Endodermal cell (in vitro differentiated cells): ENCODE results near the gene IKZF4. TPM values are rescaled to one million over a fixed set of nuclear protein-coding genes. Genes with fewer than 3 reads are reported as not detected.
"Not testable (repeated sequence)": the region's sequence is repeated elsewhere in the genome, so short reads cannot be mapped to it uniquely, and the experiment has no call there.

Experiments
- DNase-seq: peaks from one replicate; pipeline ENCODE4 v3.0.0-alpha.2; 2017
- H3K27ac ChIP-seq: 2 replicates; pipeline ENCODE4 v1.5.1; 2013; ENCODE audit warnings: mild to moderate bottlenecking, low read depth, low read length, moderate library complexity
- H3K27me3 ChIP-seq: 2 replicates; pipeline ENCODE4 v1.6.1; 2013; ENCODE audit warnings: mild to moderate bottlenecking, low read length, moderate library complexity; ENCODE audit not compliant: insufficient read depth, control insufficient read depth, poor library complexity, severe bottlenecking
- H3K36me3 ChIP-seq: 2 replicates; pipeline ENCODE4 v1.7.0; 2013; ENCODE audit warnings: mild to moderate bottlenecking, low read length, moderate library complexity; ENCODE audit not compliant: control insufficient read depth, insufficient read depth
- H3K4me1 ChIP-seq: one replicate; pipeline ENCODE4 v1.7.0; 2013; ENCODE audit warnings: low read length; ENCODE audit not compliant: control insufficient read depth, insufficient read depth
- H3K4me3 ChIP-seq: 2 replicates; pipeline ENCODE4 v1.5.1; 2013; ENCODE audit warnings: mild to moderate bottlenecking, low read length, moderate library complexity
- H3K9ac ChIP-seq: 2 replicates; pipeline ENCODE4 v1.6.1; 2013; ENCODE audit warnings: mild to moderate bottlenecking, low read length, moderate library complexity; ENCODE audit not compliant: poor library complexity, severe bottlenecking; ENCODE audit errors: extremely low read depth
- H3K9me3 ChIP-seq: 2 replicates; pipeline ENCODE4 v1.6.1; 2013; ENCODE audit warnings: mild to moderate bottlenecking, low read length, moderate library complexity; ENCODE audit not compliant: control insufficient read depth
- H3K27ac Mint-ChIP-seq: 2 replicates; pipeline ENCODE4 v1.8.0; 2020; ENCODE audit warnings: mixed read lengths
- H3K27me3 Mint-ChIP-seq: 2 replicates; pipeline ENCODE4 v1.8.0; 2021; ENCODE audit warnings: mild to moderate bottlenecking, mixed read lengths; ENCODE audit not compliant: insufficient read depth
- H3K36me3 Mint-ChIP-seq: 2 replicates; pipeline ENCODE4 v1.8.0; 2020; ENCODE audit warnings: low read depth, mixed read lengths
- H3K4me1 Mint-ChIP-seq: 2 replicates; pipeline ENCODE4 v1.8.0; 2020; ENCODE audit warnings: mixed read lengths
- H3K4me3 Mint-ChIP-seq: 2 replicates; pipeline ENCODE4 v1.8.0; 2020; ENCODE audit warnings: mild to moderate bottlenecking, moderate library complexity, mixed read lengths
- H3K9me3 Mint-ChIP-seq: 2 replicates; pipeline ENCODE4 v1.8.0; 2020; ENCODE audit warnings: mild to moderate bottlenecking, mixed read lengths
- WGBS, 2 experiments: methylation state at CpG; one replicate each; pipeline versions ENCODE4 v1.1.5 to v1.1.7; 2013; ENCODE audit warnings: missing lambda C conversion rate in 2 of 2, mixed read lengths in 1 of 2; ENCODE audit not compliant: insufficient coverage in 1 of 2, insufficient read length in 1 of 2; 5-methylcytosine and 5-hydroxymethylcytosine counted together
- total RNA-seq, 2 donors: library from RNA; stranded (reverse); fragmentation: NEBNext Ultra II Directional in 1 of 2; extraction: Animal tissue kit (Norgen Biotek cat#: 25700) in 1 of 2; gene quantifications; 2 replicates in 1 of 2; 3 replicates in 1 of 2; pipeline ENCODE4 v1.2.1, GENCODE V29; 2021
- TF ChIP-seq, protein P1 (sequence below): fragments of 200-600 bp; sonication (generic); conservative IDR thresholded peaks from 2 replicates; pipeline ENCODE4 v1.5.0; 2021; ENCODE audit warnings: antibody characterized with exemption, mild to moderate bottlenecking

The IKZF4 gene
- total RNA-seq, 2 donors from 2014 or later = 9.8 to 10.2 TPM

DNA sequence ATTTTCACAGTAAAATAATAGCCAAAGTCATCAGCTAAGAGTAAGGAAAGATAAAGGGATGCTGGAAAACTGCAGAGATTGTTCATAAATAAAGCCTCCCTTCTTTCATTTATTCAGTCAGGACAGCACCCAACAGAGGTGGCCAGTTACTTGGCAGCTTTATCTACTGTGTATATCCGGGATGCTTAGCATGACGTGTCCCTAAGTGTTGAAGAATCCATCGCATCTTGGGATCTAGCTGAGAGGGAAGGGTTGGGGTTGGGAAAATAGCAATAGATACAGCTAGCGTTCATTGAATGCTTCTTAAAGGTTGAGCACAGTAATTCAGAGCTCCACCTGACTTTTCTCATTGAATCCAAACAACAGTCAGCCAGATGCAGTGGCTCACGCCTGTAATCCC is 53.6 kb downstream of the IKZF4 start:
- 82 to 92% methylated on average over 3 to 5 of the region's 5 CpGs for WGBS, 2 experiments
- Mint-ChIP-seq H3K27me3 (no peaks in the 10 kb centered on the region), H3K4me3 (no peak overlapping the region), H3K36me3 (no peaks in the 10 kb centered on the region), H3K27ac (no peak overlapping the region), H3K4me1 (peaks cover 3% of the 10 kb centered on the region), H3K9me3 (peaks cover 7% of the 10 kb centered on the region)
- no peaks in the 10 kb centered on the region for H3K4me1 ChIP-seq
- no peaks in the 10 kb centered on the region for H3K36me3 ChIP-seq
- H3K27me3 ChIP-seq = no peaks in the 10 kb centered on the region
- no peaks in the 10 kb centered on the region for H3K9me3 ChIP-seq
- TF ChIP-seq, protein P1, sequence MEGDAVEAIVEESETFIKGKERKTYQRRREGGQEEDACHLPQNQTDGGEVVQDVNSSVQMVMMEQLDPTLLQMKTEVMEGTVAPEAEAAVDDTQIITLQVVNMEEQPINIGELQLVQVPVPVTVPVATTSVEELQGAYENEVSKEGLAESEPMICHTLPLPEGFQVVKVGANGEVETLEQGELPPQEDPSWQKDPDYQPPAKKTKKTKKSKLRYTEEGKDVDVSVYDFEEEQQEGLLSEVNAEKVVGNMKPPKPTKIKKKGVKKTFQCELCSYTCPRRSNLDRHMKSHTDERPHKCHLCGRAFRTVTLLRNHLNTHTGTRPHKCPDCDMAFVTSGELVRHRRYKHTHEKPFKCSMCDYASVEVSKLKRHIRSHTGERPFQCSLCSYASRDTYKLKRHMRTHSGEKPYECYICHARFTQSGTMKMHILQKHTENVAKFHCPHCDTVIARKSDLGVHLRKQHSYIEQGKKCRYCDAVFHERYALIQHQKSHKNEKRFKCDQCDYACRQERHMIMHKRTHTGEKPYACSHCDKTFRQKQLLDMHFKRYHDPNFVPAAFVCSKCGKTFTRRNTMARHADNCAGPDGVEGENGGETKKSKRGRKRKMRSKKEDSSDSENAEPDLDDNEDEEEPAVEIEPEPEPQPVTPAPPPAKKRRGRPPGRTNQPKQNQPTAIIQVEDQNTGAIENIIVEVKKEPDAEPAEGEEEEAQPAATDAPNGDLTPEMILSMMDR = no peak
- no peak overlapping the region for H3K4me3 ChIP-seq
- no peak overlapping the region for H3K27ac ChIP-seq
- no peak overlapping the region for H3K9ac ChIP-seq
- no peak for DNase-seq

DNA sequence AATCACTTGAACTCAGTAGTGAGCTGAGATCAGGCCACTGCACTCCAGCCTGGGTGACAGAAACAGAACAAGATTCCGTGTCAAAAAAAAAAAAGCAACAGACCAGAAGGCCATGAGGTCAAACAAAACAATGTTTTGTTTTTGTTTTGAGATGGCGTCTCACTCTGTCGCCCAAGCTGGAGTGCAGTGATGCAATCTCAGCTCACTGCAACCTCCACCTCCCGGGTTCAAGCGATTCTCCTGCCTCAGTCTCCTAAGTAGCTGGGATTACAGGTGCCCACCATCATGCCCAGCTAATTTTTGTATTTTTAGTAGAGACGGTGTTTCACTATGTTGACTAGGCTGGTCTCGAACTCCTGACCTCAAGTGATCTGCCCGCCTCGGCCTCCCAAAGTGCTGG is 57.1 kb downstream of the IKZF4 start:
- not testable (repeated sequence) for H3K9ac ChIP-seq, H3K9me3 ChIP-seq, H3K27me3 ChIP-seq, H3K9me3 Mint-ChIP-seq, H3K4me3 Mint-ChIP-seq, H3K4me1 ChIP-seq, H3K27ac ChIP-seq, H3K27ac Mint-ChIP-seq, H3K27me3 Mint-ChIP-seq, H3K4me3 ChIP-seq, DNase-seq, H3K36me3 ChIP-seq, H3K36me3 Mint-ChIP-seq
- WGBS, 2 experiments = 91 to 96% methylated on average over 6 to 9 of the region's 9 CpGs
- peaks cover 16% of the 10 kb centered on the region for H3K4me1 Mint-ChIP-seq

DNA sequence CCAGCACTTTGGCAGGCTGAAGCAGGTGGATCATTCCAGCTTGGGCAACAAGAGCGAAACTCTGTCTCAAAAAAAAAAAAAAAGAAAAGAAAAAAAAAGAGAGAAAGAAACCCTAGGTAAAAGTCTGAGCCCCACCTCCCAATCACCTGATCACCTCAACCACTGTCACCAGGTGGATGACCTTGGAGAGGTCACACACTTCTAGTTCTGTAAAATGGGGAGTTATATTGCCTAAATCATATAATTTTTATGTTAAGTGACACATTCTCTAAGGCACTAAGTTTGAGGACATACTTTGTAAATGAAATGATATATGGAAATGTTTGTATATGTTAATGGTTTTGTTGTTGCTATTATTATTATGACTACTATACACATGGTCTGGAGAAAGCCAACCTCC is 57.6 kb downstream of the IKZF4 start:
- H3K4me3 ChIP-seq = peak overlapping the region; percentile 95
- H3K4me1 ChIP-seq = no peaks in the 10 kb centered on the region
- TF ChIP-seq, protein P1 = no peak
- H3K27me3 ChIP-seq = no peaks in the 10 kb centered on the region
- H3K9ac ChIP-seq = no peak overlapping the region
- H3K36me3 Mint-ChIP-seq = no peaks in the 10 kb centered on the region
- H3K27ac Mint-ChIP-seq = peak overlapping the region; percentile 95
- 100% methylated on average over 1 of the region's 1 CpG; no CpG with 5 or more reads in 1 of the 2 experiments for WGBS, 2 experiments
- H3K4me1 Mint-ChIP-seq = peaks cover 16% of the 10 kb centered on the region
- no peaks in the 10 kb centered on the region for H3K9me3 ChIP-seq
- DNase-seq = no peak
- H3K9me3 Mint-ChIP-seq = peaks cover 7% of the 10 kb centered on the region
- no peaks in the 10 kb centered on the region for H3K36me3 ChIP-seq
- peak overlapping the region; percentile 81 for H3K4me3 Mint-ChIP-seq
- H3K27me3 Mint-ChIP-seq = no peaks in the 10 kb centered on the region
- H3K27ac ChIP-seq = no peak overlapping the region
